Stimulated activated CD8-positive, alpha-beta memory T cell treated with anti-CD3 and anti-CD28 coated beads, Interleukin-12 subunit alpha, Interleukin-12 subunit beta, amount 100 ng/mL, for 1 hour (primary cell): ENCODE results near the gene GPR153.
"Not testable (repeated sequence)": the region's sequence is repeated elsewhere in the genome, so short reads cannot be mapped to it uniquely, and the experiment has no call there.

ENCODE experiments used
- DNase-seq: peaks from one replicate; pipeline ENCODE4 v3.0.0-alpha.2; 2020; ENCODE audit warnings: low read depth

GPR153 gene

DNA sequence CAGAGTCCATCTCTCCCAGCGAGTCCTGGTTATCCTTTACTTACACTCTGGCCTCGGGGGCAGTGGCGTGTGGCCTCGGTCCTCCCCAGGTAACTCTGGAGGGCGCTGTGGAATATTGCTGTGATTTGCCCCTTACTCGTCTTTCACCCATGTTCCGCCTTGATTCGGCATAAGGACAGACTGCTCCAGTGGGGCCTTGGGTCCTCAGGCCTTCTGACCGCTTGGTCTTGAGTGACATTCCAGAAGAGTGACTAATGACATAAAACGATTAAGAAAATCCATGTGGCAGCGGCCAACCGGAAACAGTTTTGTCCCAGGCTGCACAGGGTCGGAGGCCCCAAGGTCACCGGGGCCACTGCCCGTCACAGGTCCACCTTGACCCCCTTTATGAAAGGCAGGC, 36.2 kb downstream of the GPR153 start:
- no peak for DNase-seq

DNA sequence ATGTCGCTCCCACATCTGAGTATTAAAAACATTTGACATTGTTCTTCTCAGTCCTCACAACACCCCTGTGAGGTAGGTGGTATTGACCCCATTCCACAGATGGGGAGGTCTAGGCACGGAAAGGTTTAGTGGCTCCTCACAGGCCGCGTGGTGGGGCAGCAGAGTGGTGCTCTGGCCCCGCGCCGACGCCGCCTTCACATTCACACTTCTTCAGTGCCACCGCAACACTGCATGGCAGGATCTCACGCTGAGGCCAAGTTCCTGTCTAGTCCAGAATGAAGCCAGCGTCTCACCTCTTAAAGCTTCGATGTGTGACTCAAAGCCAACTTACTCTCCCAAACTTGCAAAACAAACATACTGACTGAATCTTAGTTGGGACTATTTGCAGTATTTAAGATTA, 37.3 kb downstream of the GPR153 start:
- DNase-seq, result no peak

DNA sequence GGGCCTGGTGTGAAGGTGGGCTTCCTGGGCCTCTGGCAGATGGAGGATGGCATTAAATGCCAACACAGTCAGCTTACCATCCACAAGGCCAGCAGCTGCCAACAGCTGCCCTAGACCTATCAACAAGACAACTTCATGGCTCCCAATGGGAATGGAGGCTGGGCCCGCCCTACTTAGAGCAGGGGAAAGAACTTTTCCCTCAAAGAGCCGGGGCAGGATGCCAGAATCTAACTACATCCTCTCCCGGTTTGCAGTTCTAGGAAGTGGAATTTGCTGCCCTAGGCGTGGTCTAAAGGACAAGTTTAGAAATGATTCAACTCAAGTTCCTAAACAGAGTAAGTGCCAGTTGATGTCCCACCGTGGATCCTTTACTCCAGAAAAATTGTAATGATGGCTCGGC, 38.3 kb downstream of the GPR153 start:
- no peak for DNase-seq

DNA sequence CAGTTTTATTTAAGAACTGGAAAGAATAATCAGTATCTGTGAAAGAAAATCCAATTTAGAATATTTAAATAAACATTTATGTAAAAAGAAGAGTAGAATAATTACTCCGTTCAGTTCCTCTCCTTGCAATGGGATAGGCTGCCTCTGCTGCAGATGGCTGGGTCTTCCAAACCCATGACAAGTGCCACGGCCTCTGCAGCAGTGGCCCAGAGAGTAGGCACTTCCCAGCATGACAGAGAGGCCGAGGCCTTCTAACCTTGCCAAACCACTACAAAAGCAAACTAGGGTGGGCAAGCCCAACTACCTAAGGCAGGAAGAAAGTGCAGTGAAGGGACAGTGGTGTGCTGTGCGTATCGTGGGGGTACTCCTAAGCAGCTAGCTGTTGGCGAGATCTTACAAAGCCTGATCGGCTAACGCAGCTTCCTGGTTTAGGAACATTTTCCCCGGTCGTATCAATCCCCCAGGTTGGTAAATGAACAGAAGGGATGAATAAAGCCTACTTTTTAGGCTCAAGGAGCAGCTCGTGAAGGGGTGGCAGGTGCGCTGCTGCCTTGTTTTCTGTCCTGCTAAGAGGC, 39.6 kb downstream of the GPR153 start:
- no peak for DNase-seq

DNA sequence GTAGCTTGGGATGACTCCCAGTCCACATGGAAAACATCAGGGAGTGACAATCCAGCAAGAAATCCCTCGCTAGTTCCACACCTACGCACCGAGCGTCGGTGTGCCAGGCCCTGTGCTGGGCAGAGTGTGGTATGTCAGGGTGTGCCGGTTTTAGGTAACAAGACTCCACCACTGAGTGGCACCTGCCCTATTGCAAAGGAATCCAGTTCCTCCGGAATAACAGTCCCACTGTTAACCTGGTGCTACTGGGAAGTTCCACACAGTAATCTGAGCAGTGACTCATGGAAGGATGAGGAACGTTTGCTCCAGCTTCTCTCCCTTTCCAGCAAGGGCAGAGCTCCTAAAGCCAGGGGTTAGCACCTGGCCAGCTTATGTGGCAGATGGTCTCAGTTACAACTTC, 40.7 kb downstream of the GPR153 start:
- no peak for DNase-seq

DNA sequence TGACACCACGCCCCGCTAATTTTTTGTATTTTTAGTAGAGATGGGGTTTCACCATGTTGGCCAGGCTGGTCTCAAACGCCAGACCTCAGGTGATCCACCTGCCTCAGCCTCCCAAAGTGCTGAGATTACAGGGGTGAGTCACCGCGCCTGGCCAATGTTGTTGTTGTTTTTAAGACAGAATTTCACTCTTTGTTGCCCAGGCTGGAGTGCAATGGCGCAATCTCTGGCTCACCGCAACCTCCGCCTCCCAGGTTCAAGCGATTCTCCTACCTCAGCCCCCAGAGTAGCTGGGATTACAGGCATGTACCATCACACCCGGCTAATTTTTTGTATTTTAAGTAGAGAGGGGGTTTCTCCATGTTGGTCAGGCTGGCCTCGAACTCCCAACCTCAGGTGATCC, 41.3 kb downstream of the GPR153 start:
- DNase-seq, result not testable (repeated sequence)

DNA sequence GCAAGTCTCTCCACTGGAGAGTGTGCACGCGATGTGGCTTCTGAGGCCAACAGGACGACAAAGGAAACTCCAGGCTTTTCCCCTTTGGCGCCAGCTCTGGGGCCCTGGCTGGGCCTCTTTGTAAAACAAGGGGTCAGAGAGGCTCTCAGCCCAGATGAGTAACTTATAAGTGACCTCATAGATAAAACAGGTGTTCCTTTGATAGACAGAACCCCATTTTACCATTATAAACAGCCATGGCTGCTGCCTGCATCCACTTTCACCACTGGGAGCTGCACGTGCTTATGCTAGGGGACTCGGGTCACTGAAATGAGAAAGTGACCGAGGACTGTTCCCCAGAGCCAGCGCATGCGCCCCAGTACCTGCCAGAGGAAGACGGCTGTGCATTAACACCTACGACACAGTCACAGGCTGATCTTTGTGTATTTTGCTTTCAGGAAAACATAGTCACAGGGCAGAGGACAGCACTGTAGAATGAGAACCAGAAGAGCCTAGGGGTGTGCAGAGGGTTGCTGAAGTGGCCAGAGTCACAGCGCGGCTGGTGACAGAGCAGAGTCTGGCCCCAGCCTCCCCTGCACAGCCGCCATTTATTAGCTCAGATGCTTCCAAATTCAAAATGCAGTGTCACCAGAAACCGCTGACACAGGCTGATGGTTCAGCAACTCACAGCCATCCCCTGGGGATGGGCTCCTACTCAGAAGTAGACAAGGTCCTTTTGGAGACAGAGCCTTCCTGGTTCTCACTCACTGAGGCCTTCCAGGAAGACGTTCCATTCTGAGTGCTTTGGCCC, 42.3 kb downstream of the GPR153 start:
- no peak for DNase-seq

DNA sequence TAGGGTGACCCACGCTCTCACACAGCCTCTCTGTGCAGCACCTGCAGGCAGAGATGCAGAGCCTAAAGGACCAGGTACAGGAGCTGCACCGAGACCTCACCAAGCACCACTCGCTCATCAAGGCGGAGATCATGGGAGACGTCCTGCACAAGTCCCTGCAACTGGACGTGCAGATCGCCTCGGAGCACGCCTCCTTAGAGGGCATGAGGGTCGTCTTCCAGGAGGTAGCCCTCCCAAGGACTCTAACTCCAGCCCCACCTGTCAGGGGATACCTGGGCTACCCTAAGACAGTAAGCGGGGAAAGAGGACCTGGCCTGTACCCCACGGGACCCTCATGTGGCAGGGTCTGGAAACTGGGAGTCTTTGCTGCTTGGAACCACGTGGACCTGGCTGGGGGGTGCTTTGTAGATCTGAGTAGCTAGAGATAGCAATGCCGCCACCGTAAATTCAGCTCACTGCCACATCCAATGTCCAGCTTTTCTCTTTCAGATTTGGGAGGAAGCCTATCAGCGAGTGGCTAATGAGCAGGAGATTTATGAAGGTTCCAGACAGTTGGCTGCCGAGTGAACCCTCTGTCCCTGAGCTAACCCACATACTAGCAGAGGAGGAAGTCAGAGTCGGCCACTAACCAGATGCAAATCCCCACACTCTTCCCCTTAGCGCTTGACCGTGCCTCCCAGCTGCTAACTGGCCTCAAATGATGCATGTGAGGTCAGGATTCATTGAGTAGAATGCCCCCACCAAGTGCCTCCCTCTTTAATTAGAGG, 48.5 kb downstream of the GPR153 start:
- DNase-seq, result no peak

DNA sequence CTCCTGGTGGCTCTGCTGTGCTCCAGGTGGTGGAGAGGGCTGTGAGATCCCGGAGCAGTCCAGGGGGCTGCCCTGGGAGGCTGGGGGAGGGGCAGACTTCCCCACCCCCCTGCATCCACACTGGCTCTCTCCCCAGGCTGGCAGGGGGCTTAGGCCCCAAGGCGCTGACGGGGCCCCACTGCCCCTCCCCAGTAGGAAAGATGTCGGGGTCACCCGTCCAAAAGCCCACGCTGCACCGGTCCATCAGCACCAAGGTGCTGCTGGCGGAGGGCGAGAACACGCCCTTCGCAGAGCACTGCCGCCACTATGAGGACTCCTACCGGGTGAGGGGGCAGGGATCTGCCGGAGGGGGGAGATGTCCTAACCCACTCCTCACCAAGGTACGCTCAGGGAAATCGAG, 49.2 kb downstream of the GPR153 start:
- DNase-seq, result no peak

DNA sequence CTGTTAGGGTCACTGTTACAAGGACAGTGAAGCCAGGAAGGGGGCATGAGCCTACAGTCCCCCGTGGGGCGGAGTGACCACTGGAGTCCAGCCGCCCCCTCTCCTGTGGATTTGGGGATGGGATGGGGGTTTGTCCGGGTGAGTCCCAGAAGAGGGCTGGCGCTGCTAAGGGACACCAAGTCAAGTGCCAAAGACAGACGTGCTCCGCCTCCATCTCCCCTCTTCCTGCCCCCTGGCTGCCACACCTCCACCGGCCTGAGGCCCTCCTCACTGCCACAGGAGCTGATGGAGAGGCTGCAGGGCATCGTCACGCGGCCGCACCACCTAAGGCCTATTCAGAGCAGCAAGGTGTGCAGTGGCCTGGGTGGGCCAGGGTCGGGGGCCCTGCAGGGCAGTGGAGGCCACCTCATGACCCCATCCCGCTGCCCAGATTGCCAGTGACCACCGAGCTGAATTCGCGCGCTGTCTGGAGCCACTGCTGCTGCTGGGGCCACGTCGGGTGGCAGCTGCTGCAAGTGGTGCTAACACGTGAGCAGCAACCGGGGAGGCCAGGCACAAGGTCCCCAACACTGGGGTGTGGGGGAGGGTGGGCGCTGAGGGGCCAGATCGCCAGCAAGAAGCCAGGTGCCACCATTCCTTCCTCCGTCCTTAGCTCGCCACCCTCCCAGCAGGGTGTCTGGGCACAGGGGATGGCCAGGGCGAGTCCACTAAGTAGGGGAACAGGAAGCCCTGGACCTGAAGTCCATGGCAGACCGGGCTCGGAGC, 50.1 kb downstream of the GPR153 start:
- no peak for DNase-seq

DNA sequence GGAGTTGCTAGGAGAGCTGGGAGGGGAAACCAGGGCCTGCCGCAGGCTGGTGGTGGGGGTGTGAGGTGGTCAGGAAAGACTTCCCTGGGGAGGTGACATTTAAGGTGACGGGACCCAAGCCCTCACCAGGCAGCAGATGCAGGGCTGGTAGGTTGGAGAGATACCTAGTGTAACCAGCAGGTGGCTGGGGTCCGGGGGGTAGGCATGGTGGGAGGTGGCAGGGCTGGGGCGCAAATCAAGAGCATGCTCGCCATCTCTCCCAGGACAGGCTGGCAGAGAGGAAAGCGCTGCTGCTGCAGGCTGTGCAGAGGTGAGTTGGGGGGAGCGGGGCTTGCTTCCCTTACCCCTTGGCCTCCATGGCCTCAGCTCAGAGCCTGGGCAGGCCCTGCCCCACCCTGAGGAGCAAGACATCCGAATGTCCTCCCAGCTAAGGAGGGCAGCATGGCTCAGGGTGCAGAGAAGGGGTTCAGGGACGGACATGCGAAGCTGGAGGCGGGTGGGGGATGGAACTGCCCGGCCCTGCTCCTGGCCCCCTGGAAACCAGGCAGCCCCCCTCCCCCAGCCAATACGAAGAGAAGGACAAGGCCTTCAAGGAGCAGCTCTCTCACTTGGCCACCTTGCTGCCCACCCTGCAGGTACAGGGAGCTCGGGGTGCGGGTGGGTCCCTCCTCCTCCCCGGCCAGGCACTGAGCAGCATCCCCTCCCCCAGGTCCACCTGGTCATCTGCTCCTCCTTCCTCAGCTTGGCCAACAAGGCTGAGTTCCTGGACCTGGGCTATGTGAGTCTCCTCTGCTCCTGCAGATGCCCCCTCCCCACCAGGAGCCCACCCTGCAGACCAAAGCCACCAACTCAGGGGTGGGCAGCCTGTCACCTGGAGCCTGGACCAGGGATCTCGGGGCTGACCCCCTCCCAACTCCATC, 51.0 kb downstream of the GPR153 start:
- DNase-seq, result no peak

DNA sequence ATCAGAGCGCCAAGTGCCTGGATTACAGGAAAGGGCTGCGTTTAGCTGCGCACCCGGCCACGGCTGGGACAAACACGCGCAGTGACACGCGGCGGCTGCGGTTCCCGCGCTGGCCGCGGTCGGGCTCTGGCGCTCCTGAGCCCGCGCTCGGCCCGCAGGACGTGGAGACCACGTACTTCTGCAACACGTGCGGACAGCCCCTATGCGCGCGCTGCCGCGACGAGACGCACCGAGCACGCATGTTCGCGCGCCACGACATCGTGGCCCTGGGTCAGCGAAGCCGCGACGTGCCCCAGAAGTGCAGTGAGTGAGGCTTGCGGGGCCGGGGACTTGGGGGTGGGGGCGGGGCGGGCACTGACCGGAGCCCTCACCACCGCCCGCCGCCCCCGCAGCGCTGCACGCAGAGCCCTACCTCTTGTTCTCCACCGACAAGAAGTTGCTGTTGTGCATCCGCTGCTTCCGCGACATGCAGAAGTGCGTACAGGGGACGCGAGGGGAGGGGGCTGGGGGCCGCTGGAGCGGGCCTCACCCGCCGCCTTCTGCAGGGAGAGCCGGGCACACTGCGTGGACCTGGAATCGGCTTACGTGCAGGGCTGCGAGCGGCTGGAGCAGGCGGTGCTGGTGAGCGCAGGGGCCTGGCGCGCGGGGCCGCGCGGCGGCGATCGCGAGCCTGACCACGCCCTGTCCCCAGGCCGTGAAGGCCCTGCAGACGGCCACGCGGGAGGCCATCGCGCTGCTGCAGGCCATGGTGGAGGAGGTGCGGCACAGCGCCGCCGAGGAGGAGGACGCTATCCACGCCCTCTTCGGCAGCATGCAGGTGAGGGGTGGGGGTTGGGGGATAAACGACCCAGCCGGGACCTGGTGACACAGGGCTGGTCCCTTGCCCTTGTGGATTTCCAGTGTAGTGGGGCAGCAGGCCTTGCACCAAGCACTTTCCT, 51.9 kb downstream of the GPR153 start:
- DNase-seq, result no peak

DNA sequence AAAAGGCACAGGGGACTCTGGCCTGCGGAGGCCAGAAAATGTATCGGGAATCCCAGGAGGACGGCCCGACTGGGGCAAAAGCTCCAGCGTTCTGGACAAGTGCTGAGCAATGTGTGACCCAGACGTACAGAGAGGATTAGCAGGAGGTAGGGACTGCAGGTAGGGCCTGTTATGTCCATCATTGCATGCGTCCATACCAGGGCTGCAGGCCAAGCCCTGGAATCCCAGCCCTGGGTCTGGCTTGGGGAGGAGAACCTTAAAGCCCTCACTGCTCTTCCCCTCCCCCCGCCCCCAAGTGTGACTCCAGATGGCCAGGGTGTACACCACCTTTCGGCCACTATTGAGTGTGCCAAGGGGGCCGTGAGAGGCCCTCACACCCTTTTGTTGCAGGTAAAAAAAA, 53.0 kb downstream of the GPR153 start:
- DNase-seq, result no peak

DNA sequence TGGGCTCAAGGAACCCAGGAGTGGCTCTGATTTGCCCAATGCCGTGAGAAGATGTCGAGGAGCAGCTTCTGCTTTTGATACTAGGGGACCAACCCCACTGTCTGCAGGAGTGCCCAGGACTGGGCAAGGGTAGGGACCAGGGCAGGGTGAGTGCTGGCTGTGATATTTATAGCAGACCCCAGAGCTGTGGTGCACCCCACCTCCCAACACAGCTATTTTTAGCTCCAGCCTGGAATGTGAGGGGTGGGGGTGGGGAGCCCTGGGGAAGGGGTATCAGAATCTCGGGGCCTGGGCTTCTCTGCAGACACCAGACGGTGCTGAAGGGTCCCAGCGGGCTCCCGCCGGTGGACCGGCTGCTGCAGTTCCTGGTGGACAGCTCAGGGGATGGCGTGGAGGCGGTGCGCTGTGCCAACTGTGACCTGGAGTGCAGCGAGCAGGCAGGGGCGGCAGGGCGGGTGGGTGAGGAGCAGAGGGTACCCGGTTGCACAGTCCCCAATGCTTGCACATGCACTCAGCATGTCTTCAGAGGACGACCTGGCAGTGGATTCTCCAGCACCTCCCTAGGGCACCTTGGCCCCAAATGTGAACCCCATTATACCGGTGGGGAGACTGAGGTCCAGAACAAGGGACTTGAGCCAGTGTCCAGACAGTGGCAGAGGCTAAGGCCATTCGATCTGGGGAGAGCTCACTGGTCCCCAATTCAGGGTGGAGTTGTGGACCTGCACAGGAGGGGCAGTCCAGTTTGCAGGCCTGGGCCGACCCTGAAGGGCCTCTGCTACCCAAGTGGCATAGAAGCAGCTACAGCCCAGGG, 53.6 kb downstream of the GPR153 start:
- no peak for DNase-seq

DNA sequence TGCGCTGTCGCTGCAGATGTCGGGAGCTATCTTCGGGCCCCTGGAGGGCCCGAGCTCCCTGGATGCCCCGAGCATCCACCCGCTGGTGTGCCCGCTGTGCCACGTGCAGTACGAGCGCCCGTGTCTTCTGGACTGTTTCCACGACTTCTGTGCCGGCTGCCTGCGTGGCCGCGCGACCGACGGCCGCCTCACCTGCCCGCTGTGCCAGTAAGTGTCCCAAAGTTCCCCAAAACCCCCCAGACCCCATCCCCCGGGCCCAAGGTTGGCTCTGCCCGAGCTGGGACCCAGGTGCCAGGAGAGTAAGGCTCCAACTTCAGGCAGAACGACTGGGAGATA, 54.4 kb downstream of the GPR153 start:
- no peak for DNase-seq

DNA sequence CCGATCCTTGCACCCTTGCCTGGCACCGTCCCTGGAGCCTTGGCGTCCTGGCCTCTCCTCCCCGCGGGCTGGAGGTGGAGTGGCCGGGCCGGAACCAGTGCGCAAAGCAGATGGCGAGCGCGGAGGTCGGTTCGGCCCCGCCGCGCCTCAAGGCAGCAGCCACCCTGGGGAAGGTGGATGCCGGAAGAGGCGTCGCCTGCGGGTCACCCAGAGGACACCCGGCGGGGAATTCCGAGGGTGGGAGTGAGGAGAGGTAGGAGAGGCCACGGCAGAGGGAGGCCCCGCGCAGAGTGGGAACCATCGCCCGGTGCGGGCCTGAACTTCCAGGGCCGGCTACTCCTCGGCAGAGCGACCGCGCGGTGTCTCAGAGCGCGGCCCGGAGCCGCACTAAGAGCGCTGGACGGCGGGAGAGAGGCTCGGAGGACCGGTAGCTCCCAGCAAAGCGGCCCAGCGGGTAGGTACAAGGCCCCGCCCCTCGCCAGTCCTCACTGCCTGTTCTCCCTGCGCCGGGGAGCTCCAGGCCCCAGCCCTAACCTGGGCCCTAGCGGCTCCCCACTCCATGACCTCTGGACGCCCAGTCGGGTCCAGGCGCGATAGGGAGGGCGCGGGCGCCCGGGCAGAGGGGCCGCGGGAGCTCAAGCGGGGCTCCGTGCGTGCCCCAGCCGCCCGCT, 54.9 kb downstream of the GPR153 start, which contains the start of gene RNF207:
Gene RNF207, plus strand, starts transcription at position 271 of the 671 bp plus-strand sequence. CDS start 417 bp downstream, outside the sequence.
- peak; percentile 37 for DNase-seq

DNA sequence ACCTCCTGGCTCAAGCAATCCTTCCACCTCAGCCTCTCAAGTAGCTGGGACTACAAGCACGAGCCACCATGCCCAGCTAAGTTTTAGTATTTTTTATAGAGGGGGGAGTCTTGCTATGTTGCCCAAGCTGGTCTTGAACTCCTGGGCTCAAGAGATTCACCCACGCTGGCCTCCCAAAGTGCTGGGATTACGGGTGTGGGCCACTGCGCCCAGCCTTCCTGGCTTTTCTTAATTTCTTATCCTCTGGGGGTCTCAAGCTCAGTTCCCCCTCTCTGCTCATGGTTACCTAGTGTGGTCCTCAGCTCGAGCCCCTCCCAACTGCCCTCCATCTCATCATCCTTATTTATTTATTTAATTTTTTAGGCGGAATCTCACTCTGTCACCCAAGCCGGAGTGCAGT, 58.6 kb downstream of the GPR153 start:
- no peak for DNase-seq

DNA sequence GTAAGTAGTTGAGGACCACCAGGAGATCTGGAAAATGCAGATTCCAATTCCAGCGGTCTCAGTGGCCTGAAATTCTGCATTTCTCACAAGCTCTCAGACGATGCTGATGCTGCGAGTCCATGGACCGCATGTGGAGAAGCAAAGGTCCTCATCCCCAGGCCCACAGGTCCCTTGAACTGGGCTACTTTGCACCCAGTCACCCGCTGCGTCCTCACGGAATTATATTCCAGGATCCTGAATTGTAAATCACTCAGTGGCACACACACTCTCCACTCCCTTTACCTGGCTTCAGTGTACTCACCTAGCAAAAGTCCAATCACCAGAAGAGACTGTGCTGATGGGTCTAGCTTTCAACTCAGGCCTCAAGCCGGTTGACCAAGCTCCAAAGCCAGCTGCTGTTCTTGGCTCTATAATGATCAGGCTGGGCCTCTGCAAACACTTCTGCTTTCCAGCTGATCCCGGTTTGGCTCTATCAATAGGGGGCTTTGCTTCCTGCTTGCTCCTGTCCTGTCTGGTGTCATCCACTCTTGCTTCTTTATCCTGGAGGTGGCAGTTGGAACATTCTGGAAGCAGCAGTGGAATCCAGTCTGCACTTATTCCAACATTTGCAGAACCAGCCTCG, 60.6 kb downstream of the GPR153 start:
- DNase-seq, result no peak
